K562 (cell line): ENCODE measurements around the gene HSPA1B. TPM values are rescaled to one million over a fixed set of nuclear protein-coding genes. Genes with fewer than 3 reads are reported as not detected.

Experiments
- L3MBTL2 ChIP-seq: fragments of 450-650 bp; IDR thresholded peaks from 2 replicates; pipeline ENCODE4 v1.6.1; 2016; ENCODE audit warnings: mild to moderate bottlenecking, moderate library complexity
- MCM5 ChIP-seq: fragments of 450-650 bp; IDR thresholded peaks from 2 replicates; pipeline ENCODE4 v1.6.1; 2016; ENCODE audit warnings: low read depth
- POLR2B ChIP-seq: fragments of 450-650 bp; IDR thresholded peaks from 2 replicates; pipeline ENCODE4 v1.6.1; 2018; ENCODE audit warnings: low read depth; ENCODE audit not compliant: partially characterized antibody
- TOE1 ChIP-seq, 2 experiments: fragments of 450-650 bp in 1 of 2; sonication (generic) in 1 of 2; formaldehyde crosslinking in 1 of 2; IDR thresholded peaks; 2 replicates each; pipeline versions ENCODE4 v1.7.1 to v1.8.0; 2016 to 2022; ENCODE audit warnings: borderline replicate concordance in 2 of 2, mild to moderate bottlenecking in 2 of 2, antibody characterized with exemption in 1 of 2, inconsistent platforms in 1 of 2, low read depth in 1 of 2, missing genetic modification reagents in 1 of 2, moderate library complexity in 1 of 2
- ZNF551 ChIP-seq: fragments of 250-450 bp; sonication (Bioruptor Pico); IDR thresholded peaks from 2 replicates; pipeline ENCODE4 v1.5.0; 2021; ENCODE audit warnings: mild to moderate bottlenecking, moderate library complexity
- ZNF778 ChIP-seq: fragments of 450-650 bp; formaldehyde crosslinking; IDR thresholded peaks from 2 replicates; pipeline ENCODE4 v1.4.0; 2020; ENCODE audit warnings: mild to moderate bottlenecking, moderate library complexity
- polyA plus RNA-seq, 8 experiments: library from polyadenylated mRNA; depleted of rRNA in 4 of 8; stranded (reverse) in 5 of 8; unstranded in 3 of 8; fragments of >200 nt; fragmentation: Nextera tagmentation in 2 of 8; fragmentation: Illumina TruSeq in 1 of 8; extraction: Ambion mirVana in 2 of 8; extraction: Trizol in 1 of 8; gene quantifications; 2 replicates each; pipeline versions ENCODE4 v1.2.1 to v1.2.3, GENCODE V29; 2011 to 2014; ENCODE audit warnings: inconsistent platforms in 1 of 8, missing spikeins in 1 of 8
- total RNA-seq, 7 experiments: library from RNA; depleted of rRNA in 6 of 7; stranded (reverse); fragments of >200 nt in 6 of 7; fragmentation: Illumina TruSeq in 2 of 7; extraction: Trizol in 2 of 7; gene quantifications; 2 replicates each; pipeline versions ENCODE4 v1.2.1 to v1.2.3, GENCODE V29; 2011 to 2021; ENCODE audit warnings: low replicate concordance in 1 of 7
- TF ChIP-seq, protein P1 (sequence below): sonication (generic); formaldehyde crosslinking; IDR thresholded peaks from 2 replicates; pipeline ENCODE4 v1.8.0; 2023; ENCODE audit warnings: missing genetic modification reagents, mild to moderate bottlenecking, borderline replicate concordance
- TF ChIP-seq, protein P2 (sequence below): sonication (generic); formaldehyde crosslinking; IDR thresholded peaks from 2 replicates; pipeline ENCODE4 v1.8.0; 2022; ENCODE audit warnings: missing genetic modification reagents, mild to moderate bottlenecking, borderline replicate concordance
- TF ChIP-seq, protein P3 (sequence below), 2 experiments: fragments of 450-650 bp in 1 of 2; sonication (generic) in 1 of 2; formaldehyde crosslinking; conservative IDR thresholded peaks; 2 replicates each; pipeline versions ENCODE4 v1.4.0 to v1.8.1; 2020 to 2022; ENCODE audit warnings: mild to moderate bottlenecking in 1 of 2, missing genetic modification reagents in 1 of 2
- TF ChIP-seq, protein P4 (sequence below): fragments of 250-450 bp; sonication (Bioruptor Pico); IDR thresholded peaks from 2 replicates; pipeline ENCODE4 v1.5.0; 2020; ENCODE audit warnings: mild to moderate bottlenecking
- TF ChIP-seq, protein P5 (sequence below): fragments of 450-650 bp; IDR thresholded peaks from 2 replicates; pipeline ENCODE4 v1.6.1; 2017; ENCODE audit warnings: mild to moderate bottlenecking, moderate library complexity

Gene HSPA1B
- total and polyA plus RNA-seq, 9 of the 15 experiments (the other 6 are each of a cell fraction or from before 2014, with no cell fraction given), result 0.27 to 227 (median 51.2) TPM

DNA sequence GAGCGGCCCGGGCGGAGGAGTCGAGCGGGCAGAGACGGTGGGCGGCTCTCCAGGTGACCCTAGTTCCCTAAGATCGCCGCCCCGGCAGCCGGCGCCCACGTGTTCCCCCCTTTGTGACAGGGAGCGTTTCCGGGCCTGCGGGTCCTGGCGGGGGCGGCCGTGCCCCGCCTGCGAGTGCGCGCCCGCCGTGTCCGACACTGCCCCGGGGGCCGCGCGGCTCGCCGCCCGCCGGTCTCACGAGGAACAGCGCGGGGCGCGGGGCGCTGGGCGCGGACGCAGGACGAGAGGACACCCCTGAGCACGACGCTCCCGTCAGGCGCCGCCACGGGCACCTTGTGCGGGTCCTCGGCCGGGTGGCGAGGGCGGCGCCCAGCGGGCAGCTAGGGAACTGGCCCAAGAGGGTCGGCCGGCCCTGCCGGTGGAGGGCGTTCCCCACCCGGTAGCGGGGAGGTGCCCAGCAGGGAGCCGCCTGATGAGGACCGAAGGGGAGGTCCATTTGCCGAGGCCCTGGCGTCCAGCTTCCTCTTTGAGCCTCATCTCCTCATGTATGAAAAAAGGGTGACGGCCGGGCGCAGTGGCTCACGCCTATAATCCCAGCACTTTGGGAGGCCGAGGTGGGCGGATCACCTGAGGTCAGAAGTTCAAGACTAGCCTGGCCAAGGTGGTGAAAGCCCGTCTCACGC is 31.8 kb upstream of the HSPA1B start, which contains the start of gene VARS1 (continued):
- TF ChIP-seq, protein P1, sequence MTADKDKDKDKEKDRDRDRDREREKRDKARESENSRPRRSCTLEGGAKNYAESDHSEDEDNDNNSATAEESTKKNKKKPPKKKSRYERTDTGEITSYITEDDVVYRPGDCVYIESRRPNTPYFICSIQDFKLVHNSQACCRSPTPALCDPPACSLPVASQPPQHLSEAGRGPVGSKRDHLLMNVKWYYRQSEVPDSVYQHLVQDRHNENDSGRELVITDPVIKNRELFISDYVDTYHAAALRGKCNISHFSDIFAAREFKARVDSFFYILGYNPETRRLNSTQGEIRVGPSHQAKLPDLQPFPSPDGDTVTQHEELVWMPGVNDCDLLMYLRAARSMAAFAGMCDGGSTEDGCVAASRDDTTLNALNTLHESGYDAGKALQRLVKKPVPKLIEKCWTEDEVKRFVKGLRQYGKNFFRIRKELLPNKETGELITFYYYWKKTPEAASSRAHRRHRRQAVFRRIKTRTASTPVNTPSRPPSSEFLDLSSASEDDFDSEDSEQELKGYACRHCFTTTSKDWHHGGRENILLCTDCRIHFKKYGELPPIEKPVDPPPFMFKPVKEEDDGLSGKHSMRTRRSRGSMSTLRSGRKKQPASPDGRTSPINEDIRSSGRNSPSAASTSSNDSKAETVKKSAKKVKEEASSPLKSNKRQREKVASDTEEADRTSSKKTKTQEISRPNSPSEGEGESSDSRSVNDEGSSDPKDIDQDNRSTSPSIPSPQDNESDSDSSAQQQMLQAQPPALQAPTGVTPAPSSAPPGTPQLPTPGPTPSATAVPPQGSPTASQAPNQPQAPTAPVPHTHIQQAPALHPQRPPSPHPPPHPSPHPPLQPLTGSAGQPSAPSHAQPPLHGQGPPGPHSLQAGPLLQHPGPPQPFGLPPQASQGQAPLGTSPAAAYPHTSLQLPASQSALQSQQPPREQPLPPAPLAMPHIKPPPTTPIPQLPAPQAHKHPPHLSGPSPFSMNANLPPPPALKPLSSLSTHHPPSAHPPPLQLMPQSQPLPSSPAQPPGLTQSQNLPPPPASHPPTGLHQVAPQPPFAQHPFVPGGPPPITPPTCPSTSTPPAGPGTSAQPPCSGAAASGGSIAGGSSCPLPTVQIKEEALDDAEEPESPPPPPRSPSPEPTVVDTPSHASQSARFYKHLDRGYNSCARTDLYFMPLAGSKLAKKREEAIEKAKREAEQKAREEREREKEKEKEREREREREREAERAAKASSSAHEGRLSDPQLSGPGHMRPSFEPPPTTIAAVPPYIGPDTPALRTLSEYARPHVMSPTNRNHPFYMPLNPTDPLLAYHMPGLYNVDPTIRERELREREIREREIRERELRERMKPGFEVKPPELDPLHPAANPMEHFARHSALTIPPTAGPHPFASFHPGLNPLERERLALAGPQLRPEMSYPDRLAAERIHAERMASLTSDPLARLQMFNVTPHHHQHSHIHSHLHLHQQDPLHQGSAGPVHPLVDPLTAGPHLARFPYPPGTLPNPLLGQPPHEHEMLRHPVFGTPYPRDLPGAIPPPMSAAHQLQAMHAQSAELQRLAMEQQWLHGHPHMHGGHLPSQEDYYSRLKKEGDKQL (CRISPR knock-in tag), result no peak
- TF ChIP-seq, protein P2, sequence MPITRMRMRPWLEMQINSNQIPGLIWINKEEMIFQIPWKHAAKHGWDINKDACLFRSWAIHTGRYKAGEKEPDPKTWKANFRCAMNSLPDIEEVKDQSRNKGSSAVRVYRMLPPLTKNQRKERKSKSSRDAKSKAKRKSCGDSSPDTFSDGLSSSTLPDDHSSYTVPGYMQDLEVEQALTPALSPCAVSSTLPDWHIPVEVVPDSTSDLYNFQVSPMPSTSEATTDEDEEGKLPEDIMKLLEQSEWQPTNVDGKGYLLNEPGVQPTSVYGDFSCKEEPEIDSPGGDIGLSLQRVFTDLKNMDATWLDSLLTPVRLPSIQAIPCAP (CRISPR knock-in tag), result no peak
- TF ChIP-seq, protein P3, sequence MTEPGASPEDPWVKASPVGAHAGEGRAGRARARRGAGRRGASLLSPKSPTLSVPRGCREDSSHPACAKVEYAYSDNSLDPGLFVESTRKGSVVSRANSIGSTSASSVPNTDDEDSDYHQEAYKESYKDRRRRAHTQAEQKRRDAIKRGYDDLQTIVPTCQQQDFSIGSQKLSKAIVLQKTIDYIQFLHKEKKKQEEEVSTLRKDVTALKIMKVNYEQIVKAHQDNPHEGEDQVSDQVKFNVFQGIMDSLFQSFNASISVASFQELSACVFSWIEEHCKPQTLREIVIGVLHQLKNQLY (CRISPR knock-in tag; conservative IDR thresholded peaks at IDR 0.05), result peak; percentile 24 to 74; a peak in 1 of 4 replicates
- no peak for TF ChIP-seq ZNF778 (CRISPR knock-in tag)
- TF ChIP-seq L3MBTL2, result peak; percentile 94
- TF ChIP-seq, protein P4, sequence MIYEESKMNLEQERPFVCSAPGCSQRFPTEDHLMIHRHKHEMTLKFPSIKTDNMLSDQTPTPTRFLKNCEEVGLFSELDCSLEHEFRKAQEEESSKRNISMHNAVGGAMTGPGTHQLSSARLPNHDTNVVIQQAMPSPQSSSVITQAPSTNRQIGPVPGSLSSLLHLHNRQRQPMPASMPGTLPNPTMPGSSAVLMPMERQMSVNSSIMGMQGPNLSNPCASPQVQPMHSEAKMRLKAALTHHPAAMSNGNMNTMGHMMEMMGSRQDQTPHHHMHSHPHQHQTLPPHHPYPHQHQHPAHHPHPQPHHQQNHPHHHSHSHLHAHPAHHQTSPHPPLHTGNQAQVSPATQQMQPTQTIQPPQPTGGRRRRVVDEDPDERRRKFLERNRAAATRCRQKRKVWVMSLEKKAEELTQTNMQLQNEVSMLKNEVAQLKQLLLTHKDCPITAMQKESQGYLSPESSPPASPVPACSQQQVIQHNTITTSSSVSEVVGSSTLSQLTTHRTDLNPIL, result no peak
- no peak for TF ChIP-seq ZNF551 (CRISPR knock-in tag)
- TF ChIP-seq, protein P5, sequence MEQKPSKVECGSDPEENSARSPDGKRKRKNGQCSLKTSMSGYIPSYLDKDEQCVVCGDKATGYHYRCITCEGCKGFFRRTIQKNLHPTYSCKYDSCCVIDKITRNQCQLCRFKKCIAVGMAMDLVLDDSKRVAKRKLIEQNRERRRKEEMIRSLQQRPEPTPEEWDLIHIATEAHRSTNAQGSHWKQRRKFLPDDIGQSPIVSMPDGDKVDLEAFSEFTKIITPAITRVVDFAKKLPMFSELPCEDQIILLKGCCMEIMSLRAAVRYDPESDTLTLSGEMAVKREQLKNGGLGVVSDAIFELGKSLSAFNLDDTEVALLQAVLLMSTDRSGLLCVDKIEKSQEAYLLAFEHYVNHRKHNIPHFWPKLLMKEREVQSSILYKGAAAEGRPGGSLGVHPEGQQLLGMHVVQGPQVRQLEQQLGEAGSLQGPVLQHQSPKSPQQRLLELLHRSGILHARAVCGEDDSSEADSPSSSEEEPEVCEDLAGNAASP, result no peak
- TF ChIP-seq POLR2B, result peak; percentile 68
- peak; percentile 84 for TF ChIP-seq TOE1 (IDR thresholded peaks at IDR 0.05; ENCODE audit: borderline replicate concordance)
- peak; percentile 90 for TF ChIP-seq TOE1 (CRISPR knock-in tag; IDR thresholded peaks at IDR 0.05; ENCODE audit: borderline replicate concordance, low read depth)
- TF ChIP-seq MCM5, result no peak
